T follicular helper cell (primary cell): ENCODE data around the gene RSU1.

Experiments
- DNase-seq: peaks from one replicate; pipeline ENCODE4 v3.0.0-alpha.2; 2020; ENCODE audit warnings: low read depth

The RSU1 gene

DNA sequence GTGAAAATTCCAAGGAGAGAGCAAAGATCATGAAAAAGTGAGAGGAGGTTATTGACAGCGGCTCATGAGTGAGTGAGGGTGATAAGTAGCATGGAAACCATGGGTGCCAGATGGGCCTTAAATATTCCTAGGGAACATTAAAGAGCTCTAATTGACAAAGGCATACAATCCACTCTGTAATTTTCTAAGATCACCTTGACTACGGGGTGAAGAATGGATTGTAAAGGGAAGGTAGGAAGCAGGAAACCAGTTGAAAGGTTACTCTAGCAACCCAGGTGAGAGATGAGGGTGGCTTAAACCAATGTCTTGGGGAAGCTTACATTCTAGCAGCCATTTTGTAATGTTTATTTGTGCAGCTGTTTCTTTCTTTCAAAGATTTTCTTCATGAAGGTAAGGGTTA lies 75.7 kb downstream of the RSU1 start:
- DNase-seq = no peak

DNA sequence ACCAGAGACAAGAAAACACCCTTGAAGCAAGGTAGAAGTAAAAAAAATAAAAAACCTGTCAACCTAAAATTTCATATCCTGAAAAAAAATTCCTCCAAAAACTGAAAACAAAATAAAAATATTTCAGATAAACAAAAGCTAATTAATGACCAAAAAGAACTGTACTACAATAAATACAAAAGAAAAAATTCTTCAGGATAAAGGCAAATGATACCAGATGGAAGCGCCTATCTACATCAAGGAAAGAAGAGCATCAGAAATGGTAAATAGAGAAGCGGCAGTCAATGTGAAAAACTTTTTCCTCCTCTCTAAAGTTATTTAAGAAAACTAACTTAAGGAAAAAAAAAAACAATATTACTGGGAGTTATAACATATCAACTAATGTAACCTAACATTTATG lies 79.8 kb downstream of the RSU1 start:
- DNase-seq = no peak

DNA sequence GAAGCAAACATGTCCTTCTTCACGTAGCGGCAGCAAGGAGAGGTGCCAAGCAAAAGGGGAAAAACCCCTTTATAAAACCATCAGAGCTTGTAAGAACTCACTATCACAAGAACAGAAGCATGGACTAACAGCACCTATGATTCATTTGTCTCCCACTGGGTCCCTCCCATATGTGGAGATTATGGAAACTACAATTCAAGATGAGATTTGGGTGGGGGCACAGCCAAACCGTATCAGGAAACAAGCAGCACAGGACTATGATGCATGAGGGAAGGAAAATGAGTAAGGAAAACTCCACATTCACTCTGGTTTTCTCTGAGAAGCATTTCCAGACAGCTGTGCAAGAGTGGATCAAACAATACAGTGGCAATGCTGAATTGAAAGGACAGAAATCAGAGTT lies 81.6 kb downstream of the RSU1 start:
- no peak for DNase-seq

DNA sequence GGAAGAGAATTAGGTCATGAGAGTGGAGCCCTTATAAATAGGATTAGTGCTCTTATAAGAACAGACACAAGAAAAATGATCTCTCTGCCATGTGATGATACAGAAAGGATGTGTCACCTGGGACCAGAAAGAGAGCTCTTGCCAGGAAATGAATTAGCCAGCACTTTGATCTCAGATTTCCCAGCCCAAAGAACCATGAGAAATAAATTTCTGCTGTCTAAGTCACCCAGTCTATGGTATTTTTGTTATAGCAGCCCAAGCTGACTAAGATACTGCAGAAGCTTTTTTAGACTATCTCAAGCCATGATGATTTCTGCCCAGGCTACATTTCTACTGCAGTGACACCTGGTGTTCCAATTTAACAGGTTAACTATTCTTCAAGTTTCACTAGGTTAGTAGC lies 84.8 kb downstream of the RSU1 start:
- DNase-seq = no peak

DNA sequence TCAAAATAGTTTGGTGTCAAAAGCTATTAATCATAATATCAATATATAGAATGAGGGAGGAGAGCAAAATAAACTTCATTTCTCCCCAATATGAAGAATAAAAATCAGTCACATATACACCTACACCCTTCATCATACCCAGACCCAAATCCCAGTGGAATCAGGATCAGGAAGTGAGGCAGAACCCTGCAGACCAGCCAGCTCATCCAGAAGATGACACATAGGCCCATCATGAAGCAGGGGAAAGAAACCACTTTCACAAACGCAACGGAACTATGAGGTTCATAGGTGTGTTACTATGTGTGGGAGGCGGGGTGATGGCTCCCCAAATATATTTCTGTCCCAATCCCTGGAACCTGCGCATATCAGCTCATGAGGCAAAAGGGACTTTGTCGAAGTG lies 89.0 kb downstream of the RSU1 start:
- no peak for DNase-seq

DNA sequence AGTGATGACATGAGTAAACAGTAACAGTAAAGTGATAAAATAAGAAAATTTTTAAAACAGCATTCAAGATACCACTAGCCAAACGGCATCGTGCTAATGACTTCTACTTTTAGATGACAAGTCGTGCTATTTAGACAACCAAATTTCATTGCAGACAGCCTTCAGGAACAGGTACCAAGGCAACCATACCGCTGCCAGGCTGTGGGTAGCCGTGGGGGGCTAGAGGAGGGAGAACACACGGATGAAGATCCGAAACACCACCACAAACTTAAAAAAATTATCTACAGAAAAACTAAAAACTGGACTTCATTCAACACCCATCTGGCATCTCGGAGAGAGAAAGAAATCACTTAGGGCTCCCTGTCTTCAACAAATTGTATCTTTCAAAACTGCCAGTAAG lies 89.6 kb downstream of the RSU1 start:
- no peak for DNase-seq

DNA sequence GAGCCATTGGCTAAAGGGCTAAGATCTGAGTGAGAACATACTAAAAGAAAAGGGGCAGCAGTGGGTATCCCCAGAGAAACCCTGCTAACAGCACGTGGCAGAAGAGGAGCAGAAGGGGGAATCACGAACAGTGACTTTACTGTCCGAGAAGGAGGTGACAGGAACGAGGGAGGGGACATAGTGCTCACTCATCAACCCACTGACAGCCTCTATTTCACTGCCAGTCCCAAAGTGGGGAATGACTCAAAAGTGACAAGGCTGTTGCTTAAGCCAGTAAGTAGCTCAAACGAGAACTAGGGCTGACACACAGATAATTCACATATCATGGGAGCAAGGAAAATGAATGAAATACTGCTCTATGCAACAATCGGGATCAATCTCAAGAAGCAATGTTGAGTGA lies 92.7 kb downstream of the RSU1 start:
- DNase-seq = no peak

DNA sequence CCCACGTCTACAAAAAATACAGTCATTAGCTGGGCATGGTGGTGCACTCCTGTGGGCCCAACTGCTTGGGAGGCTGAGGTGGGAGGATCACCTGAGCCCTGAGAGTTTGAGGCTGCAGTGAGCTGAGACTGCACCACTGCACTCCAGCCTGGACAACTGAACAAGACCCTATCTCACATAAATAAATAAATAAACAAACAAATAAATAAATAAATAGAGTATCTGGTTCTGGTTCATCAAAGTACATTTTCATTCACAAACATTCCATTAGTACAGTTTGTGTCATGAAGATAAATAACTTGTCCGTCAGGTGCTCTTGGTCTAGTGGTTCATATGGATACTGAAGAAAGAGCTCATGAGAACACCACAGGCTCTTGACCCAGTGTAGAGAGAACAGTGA lies 96.4 kb downstream of the RSU1 start:
- DNase-seq = no peak

DNA sequence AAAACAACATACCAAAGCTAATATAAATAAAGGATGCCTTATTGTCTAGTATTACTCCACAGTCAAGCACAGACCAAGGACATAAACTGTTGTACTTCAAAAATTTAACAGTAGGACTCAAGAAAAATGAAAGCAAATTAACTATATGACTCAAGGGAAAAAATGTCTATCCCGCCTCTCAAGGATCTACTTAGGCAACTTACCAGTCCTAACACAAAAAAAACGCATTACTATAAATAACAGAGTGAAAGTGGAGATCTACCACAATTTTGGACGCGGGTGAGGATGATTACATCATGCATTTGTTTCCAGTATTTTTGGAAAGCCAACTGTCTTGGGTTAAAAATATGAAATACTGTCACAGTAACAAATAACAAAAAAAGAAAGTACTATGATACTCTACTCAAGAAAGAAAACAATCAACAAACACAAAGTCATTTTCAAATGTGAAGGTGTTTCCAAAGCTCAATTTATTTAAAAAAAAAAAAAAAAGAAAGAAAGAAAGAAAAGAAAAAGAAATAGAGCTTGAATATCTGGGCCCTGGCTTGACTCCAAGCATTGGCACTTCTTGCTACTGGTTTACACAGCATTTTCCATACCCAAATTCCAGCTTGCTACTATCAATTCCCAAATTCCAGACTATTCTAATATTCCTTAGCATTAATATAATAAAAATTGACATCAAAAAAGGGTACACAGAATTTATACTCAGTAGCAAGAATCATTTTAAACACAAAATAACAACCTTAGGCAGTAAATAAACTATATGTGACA lies 99.4 kb downstream of the RSU1 start:
- no peak for DNase-seq

DNA sequence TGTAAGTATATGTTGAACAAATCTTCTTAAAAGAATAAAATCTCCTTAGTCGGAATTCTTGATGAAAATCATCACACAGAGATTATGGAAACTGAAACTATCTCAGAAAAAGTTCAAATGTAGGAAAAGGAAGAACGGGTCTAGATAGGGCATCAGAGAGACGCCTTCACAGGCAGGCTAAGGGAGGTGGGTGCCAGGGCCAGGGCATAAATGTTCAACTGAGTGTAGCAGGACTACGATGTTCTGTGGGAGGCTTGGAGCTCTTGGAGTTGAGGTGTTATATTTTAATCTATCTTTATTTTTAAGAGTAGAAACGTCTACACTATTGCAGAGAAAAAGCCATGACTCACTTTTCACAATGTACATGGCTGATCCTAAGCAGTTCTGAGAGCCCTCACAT lies 101.2 kb downstream of the RSU1 start:
- DNase-seq = no peak

DNA sequence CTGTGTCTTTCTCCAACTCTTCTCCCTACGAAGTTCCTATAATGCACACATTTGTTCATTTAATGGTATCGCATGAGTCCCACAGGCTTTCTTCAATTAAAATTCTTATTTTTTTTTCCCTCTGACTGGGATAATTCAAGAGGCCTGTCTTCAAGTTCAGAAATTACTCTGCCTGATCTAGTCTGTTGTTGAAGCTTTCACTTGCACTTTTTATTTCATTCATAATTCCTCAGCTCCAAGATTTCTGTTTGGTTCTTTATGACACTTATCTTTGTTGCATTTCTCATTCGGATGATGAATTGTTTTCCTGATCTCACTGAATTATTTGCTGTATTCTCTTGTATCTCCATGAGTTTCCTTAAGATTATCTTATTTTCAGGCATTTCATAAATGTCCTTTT lies 103.9 kb downstream of the RSU1 start:
- no peak for DNase-seq

DNA sequence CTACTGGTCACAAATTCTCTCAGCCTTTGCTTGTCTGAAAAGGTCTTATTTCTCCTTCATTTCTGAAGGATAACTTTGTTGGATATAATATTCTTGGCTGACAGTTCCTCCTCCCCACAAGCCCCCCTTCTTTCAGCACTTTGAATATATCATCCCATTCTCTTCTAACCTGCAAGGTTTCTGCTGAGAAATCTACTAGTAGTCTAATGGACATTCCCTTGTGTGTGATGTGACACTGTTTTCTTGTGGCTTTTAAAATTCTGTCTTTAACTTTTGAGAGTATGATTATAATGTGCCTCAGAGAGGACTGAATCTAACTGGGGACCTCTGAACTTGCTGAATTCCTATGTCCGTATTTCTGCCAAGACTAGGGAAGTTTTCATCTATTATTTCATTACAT lies 104.3 kb downstream of the RSU1 start:
- DNase-seq = no peak

DNA sequence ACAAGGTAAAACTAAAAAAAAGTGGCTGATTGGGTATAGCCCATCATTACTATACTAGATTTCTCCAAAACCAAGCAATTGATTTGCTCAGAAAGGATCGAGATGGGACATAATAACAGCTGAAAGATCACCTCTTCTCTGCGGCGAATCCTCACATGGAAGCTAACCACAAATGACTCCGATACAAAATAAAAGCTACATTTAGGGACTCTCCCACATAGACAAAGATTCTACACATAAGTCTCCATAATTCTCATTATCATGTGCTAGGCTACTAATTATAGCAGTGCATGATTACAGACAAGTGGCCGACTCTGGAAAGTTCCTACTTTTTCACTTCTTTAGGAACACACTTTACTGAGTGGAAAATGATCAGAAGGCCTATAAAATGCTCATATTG lies 116.9 kb downstream of the RSU1 start:
- no peak for DNase-seq

DNA sequence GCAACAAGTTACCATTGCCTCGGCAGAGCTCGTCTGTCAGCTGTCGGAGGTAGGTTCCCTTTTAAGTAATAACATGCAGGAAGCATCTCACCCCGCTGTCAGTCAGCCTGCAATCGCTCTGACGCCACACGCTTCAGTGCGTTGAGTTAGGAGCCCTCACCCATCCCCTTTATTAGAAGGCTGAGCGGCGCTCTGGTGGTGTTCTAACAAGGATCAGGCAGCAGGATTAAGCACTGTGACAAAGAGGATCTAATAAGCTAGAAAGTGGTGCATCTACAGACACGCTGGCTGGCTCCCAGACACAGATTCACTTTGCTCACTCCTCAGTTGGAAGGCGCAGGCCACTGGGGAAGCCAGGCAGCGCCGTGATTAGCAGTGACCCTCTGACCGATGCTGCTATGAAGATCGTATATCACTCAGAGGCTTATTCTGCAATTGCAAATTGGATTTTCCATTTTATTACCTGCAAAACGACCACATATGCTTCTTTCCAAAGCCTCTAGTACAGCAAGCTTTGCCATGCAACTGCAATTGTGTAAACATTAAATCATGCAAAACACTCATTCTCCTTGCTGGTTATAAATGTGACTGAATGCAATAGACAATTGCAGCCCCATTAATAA lies 117.7 kb downstream of the RSU1 start:
- DNase-seq = no peak

DNA sequence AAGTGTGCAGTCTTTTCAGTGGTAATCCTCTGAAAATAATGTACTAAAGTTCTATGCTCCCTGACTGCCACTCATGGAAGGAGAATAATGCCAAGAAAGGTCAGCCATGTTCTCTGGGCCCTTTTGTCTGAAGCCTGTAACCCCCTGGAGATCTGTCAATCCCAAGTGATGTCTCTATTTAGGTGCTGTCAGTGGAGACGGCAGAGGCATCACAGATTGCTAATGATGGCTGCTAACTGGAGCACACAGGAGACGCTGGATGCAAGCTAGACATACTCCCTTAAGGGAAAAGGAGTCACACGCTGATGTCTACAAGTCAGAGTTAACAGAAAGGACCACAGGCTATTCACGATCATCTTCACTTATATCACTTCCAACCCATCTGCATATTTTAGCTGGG lies 118.8 kb downstream of the RSU1 start:
- DNase-seq = no peak

DNA sequence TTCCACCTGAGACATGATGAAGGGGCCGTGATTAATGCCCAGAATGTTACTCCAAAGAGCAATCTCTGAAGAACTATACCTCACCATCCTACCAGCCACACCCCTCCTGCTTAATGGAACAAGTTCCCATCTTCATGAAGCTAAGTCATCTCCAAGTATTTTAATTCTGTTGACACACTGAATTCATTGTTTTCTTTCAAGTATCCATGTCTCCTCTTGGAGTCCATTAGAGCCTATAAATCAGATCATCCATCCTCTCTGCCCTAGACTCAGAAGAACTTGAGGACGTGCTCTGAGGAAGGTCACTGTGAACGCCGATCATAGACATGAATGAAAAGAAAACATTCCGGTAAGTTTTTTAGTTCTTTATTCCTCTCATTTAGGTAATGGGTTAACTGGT lies 126.8 kb downstream of the RSU1 start:
- no peak for DNase-seq

DNA sequence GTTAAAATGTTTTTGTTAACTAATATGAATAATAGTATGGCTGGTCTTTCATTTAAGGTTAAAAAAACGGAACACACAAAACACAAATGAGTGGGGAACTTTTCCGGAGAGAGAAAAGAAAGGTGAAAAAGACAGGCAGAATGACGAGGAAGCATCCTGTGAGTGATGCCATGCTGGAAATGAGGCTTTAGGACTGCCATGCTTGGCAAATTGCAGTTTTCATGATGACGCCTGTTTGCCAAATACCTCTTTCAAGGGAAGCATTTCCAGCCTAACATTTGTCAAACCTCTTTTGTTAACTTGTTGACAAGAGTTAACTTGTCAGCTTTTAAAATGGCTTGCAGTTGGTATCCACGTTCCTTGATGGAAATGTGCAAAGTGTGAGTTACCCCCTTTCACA lies 127.5 kb downstream of the RSU1 start:
- DNase-seq = no peak

DNA sequence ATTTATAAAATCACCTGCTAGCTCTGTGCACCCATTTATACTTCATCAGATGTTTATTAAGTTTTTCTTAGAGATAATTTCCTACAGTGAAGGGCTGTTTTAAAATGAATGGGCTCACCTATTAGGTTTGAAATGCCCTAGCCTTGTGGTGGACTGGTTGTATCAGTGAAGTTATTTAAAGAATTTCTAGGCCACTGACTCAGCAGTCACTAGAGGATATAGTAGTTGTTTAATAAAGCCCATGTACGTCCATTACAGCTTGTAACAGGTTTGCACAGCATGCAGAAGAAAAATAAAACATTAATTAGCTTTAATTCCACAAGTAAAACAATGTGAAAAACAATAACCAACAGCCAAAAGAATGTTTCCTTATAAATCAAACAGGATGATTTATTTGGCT lies 128.0 kb downstream of the RSU1 start:
- DNase-seq = no peak

DNA sequence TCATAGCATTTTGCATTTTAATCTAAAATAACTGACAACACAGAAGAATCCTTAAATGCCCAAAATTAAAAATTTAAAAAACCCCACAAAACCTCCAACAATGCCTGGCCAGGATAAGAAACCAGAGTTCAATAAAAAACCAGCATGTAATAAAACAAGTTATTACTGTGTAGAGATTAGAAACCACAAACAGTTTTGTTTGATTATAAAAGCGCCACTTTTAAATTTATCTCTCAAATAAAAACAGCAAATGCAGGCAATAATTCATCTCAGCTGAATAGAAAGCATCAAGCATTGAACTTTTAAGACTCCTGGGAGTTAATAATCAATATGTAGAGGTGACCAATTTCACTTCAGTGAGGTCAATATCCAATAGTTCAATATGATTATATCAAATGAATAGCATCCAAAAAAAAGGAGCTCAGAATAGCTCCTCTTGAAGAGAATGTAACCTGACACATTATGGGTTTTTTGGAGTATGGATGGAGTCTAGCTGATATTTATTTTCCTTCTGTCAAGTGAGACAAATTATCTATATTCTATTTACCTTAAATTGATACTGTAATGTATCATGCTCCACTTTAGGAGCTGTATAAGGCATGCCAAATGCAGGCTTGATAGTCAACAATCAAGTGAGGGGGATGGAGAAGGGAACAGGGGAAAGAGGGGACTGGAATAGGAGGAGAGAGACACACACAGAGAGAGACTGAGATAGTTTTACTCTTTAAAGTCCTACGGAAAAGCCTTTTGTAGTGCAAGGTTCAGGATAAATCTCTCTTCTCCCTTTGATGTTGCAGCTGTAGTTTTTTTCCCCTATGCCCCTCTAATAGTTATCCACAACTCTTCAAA lies 130.9 kb downstream of the RSU1 start:
- no peak for DNase-seq

DNA sequence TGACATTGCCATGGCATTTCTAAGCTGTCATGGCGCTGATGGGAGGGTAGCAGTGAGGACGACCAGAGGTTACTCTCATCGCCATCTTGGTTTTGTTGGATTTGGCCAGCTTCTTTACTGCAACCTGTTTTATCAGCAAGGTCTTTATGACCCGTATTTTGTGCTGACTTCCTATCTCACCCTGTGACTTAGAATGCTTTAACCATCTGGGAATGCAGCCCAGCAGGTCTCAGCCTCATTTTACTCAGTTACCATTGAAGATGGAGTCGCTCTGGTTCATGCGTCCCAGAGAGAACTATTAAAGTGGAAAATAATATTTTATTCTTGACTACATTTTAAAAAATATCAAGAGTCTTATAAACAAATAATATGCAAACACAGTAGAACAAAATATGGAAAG lies 131.7 kb downstream of the RSU1 start:
- DNase-seq = no peak

DNA sequence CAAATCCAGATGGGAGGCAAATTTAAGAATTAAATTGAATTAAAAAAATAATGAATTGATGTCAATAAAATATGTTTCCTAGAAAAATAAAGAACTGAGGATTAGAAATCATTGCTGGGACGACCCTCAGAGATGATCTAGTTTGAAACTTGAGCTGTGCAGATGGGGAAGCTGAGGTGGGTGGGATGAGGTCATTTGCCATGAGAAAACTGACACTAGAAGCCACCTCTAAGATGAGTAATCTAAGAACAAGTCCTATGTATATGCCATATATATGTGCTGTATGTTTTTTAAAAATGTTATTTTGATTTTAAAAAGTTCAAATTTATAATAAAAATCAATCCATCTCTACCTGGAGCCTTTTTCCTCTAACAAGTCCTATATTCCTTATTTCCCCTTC lies 135.7 kb downstream of the RSU1 start:
- DNase-seq = no peak

DNA sequence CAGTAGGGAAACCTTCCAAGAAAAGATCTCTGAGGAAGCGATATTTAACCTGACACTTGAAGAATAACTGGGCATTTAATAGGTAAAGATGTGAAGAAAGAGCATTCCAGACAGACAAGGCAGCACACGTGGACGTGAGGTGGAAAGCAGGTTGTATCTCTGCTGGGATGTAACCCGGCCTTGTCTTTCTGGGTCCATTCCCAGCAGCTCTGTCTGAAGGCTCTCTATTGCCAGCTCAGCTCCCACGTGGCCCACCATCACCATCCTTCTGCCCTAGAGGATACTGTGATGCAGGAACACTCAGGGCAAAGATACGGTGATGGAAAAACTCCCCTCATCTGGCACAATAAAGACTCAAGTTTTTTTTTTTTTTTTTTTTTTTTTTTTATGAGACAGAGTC lies 137.7 kb downstream of the RSU1 start:
- no peak for DNase-seq

DNA sequence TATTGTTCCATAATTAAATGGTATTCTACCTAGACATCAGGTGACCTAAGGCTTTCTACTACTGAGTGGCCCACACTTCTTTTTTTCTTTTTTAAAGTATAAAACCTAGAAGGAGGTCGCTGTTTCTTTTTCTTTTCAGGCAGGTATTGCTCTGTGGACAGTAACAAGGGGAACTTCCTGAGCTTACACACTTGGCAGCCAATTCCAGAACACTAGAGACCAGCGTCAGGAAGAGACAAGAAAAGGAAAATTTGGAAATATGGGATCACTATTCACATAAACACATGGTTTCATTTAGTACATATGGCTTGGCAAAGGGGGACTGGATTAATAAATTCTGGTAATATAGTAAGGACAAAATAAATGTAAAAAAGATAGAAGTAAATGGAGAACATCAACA lies 141.9 kb downstream of the RSU1 start:
- no peak for DNase-seq
